ENCODE measurements around the gene ERBB3. TPM values are rescaled to one million over a fixed set of nuclear protein-coding genes. Genes with fewer than 3 reads are reported as not detected.

ERBB3 gene
- total and polyA plus RNA-seq, 2 of the 8 experiments (the other 6 are each of a cell fraction or from before 2014, with no cell fraction given): 33.9 to 52.4 TPM

DNA sequence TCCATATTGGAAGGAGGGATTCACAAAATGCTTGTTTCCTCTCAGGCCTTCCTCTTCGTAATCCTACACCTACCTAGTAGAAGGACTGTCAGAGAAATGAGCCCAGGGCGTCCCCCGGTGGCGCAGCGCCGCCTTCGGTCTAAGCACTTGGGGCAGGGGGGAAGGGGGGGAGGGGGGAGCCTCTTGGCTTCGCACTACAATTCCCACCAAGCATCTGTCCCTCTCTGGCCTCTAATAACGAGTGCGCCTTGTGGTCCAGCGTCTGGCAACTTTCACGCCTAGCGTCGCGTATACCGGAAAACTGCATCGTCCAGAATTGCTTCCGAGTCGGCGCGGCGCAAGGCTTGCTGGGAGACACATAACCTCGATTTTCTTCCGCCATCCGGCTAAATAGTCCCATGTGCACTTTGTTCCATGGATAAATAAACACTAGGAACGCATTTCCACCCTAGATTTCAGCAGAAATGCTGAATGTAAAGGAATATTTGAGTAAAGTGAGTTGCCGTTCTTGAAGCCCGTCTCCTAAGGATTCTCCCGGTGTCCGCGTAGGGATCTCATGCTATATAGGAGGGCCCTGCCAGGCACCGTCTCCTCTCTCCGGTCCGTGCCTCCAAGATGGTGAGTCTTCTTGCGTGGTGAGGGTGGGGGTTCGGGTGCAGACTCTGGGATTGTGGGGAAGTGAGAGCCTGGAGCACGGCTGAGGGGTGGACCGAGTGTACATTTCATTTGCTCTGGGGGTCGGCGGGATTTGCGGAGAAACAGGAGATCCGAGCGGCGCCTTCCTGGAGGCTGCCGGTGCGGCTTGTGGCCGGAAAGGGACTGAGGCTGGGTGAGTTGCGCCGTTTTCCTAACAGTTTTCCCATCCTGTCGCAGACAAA, 38.2 kb upstream of the ERBB3 start, which contains the start of gene RPS26:
RPS26 (plus strand) TSS at position 367 of the 878 bp plus-strand sequence; CDS start at position 616, 249 bp downstream.
- Histone ChIP-seq H3K4me3 (ENCODE audit: extremely low read depth in 1 of 4, insufficient read depth in 2 of 4, low read depth in 3 of 4, low read length in 4 of 4) (peak within 1 kb of the TSS; percentile 73 to 95 (median 86)), H3K56ac (replicated peaks; ENCODE audit: insufficient read length, low read depth, low read length) (peak within 1 kb of the TSS; percentile 88), H3K23ac (ENCODE audit: insufficient read length) (no peak within 1 kb of the TSS), H3K4ac (replicated peaks; ENCODE audit: insufficient read length, low read depth, low read length) (peak within 1 kb of the TSS; percentile 80), H2AK5ac (ENCODE audit: low read depth, low read length) (no peak within 1 kb of the TSS; the same call in 1 of the 2 replicates), H3K27ac (ENCODE audit: low read depth, low read length) (peak within 1 kb of the TSS; percentile 98), H3K36me3 (ENCODE audit: control insufficient read depth in 2 of 4, insufficient read depth in 4 of 4, low read length in 3 of 4) (peaks cover 13 to 30% (median 21%) of the 10 kb centered on the region in 4 experiments), H3K14ac (ENCODE audit: insufficient read length) (no peak within 1 kb of the TSS), H3K18ac (ENCODE audit: extremely low read depth, low read length) (peak within 1 kb of the TSS; percentile 84), H3K4me1 (replicated peaks in 1 of 4; ENCODE audit: control insufficient read depth in 3 of 4, insufficient read depth in 4 of 4, low read length in 3 of 4) (peaks cover 0 to 12% (median 4%) of the 10 kb centered on the region in 4 experiments; a peak in 5 of 7 replicates), H4K91ac (replicated peaks; ENCODE audit: insufficient read length, low read length) (peak within 1 kb of the TSS; percentile 90), H3K9me3 (ENCODE audit: insufficient read depth in 2 of 2, low read depth in 1 of 2, low read length in 1 of 2) (no peaks in the 10 kb centered on the region), H4K8ac (ENCODE audit: extremely low read depth, insufficient read depth, low read length) (peak within 1 kb of the TSS; percentile 93; the same call in 1 of the 2 replicates), H3K79me1 (ENCODE audit: low read depth, low read length) (peaks cover 3% of the 10 kb centered on the region; the same call in 1 of the 2 replicates), H2AFZ (ENCODE audit: low read length) (peak within 1 kb of the TSS; percentile 96), H2BK120ac (replicated peaks; ENCODE audit: low read depth, low read length) (peak within 1 kb of the TSS; percentile 95), H3K27me3 (replicated peaks in 1 of 4; ENCODE audit: control insufficient read depth in 3 of 4, extremely low read depth in 1 of 4, insufficient read depth in 3 of 4, low read length in 3 of 4) (no peaks in the 10 kb centered on the region), H3K79me2 (ENCODE audit: control insufficient read depth in 1 of 2, insufficient read depth in 2 of 2, low read length in 2 of 2) (peaks cover 6 to 19% of the 10 kb centered on the region in 2 experiments), H3K23me2 (ENCODE audit: low read depth, low read length) (peaks cover 7% of the 10 kb centered on the region), H4K20me1 (replicated peaks in 1 of 2; ENCODE audit: control insufficient read depth in 1 of 2, insufficient read depth in 2 of 2, low read length in 2 of 2) (peaks cover 0 to 4% of the 10 kb centered on the region in 2 experiments), H2BK12ac (ENCODE audit: low read depth, low read length) (peak within 1 kb of the TSS; percentile 62; the same call in 1 of the 2 replicates), H2BK20ac (ENCODE audit: low read length) (0 out of 2 replicates have a peak within 1 kb of the TSS, but pooled peaks have one; percentile 91), H2BK15ac (ENCODE audit: low read length) (no peak within 1 kb of the TSS), H4K5ac (ENCODE audit: insufficient read length, low read depth, low read length) (peak within 1 kb of the TSS; percentile 97), H2BK5ac (ENCODE audit: low read depth, low read length) (peak within 1 kb of the TSS; percentile 98), H3K9ac (replicated peaks in 1 of 4; ENCODE audit: extremely low read depth in 1 of 4, low read depth in 3 of 4, low read length in 3 of 4) (peak within 1 kb of the TSS; percentile 91 to 96 (median 94)), H3K4me2 (ENCODE audit: insufficient read depth in 1 of 2, low read depth in 2 of 2, low read length in 2 of 2) (peak within 1 kb of the TSS; percentile 72 to 91)
- DNase-seq (ENCODE audit: low read depth in 1 of 2, low spot score in 2 of 2): peak; percentile 89 to 99
- ChIA-PET POLR2A (ENCODE audit: partially characterized antibody) (interaction anchor here (0.5 to 5.2 kb wide), 13 partner anchors 9 to 293 kb away, joined by 3 to 46 read pairs (median 3); partner anchors contain the start of genes IKZF4, RPL41, SUOX and ZC3H10), CTCF (ENCODE audit: partially characterized antibody) (interaction anchor here (1.0 to 5.1 kb wide), 6 partner anchors 12 to 61 kb away, joined by 3 to 54 read pairs (median 6); partner anchors contain the start of gene SUOX)
- WGBS, 2 experiments (ENCODE audit: extremely low coverage in 1 of 2, insufficient coverage in 1 of 2, insufficient read length in 1 of 2, insufficient replicate concordance in 2 of 2, low coverage in 1 of 2, low lambda C conversion rate in 2 of 2, missing lambda C conversion rate in 1 of 2): 1% methylated on average over 49 of the region's 50 CpGs; no CpG with 5 or more reads in 1 of the 2 experiments
- peak; percentile 87 for FAIRE-seq
- TF ChIP-seq SAP30 (IDR thresholded peaks at IDR 0.05; ENCODE audit: insufficient read depth, insufficient replicate concordance, low read length) (peak; percentile 25), CTBP2 (IDR thresholded peaks at IDR 0.05; ENCODE audit: borderline replicate concordance, insufficient read depth, insufficient read length, low read length) (no peak), JUND (IDR thresholded peaks at IDR 0.05; ENCODE audit: low read length) (no peak; the same call in 1 of the 2 replicates), HDAC6 (IDR thresholded peaks at IDR 0.05; ENCODE audit: low read depth, low read length) (no peak), CBX5 (IDR thresholded peaks at IDR 0.05; ENCODE audit: low read depth, low read length) (no peak), SP2 (IDR thresholded peaks at IDR 0.05; ENCODE audit: low read length) (no peak), TCF12 (IDR thresholded peaks at IDR 0.05; ENCODE audit: low read depth, low read length) (peak; percentile 68; the same call in 1 of the 2 replicates), SIN3A (conservative IDR thresholded peaks at IDR 0.05 in 1 of 2, IDR thresholded peaks at IDR 0.05 in 1 of 2; ENCODE audit: low read depth in 1 of 2, low read length in 2 of 2) (peak in 1 of 2 experiments; percentile 88; a peak in 1 of 4 replicates)

Measured in H1 (cell line).